Vagina (tissue), 2 donors: Measurements from ENCODE around the gene NINL. TPM values are rescaled to one million over a fixed set of nuclear protein-coding genes. Genes with fewer than 3 reads are reported as not detected.
A peak's percentile ranks its signal among the peaks of the same experiment; 100 is the strongest.
"Not testable (repeated sequence)": the region's sequence is repeated elsewhere in the genome, so short reads cannot be mapped to it uniquely, and the experiment has no call there.

ENCODE experiments used
- DNase-seq, 2 donors: peaks; one replicate each; pipeline ENCODE4 v3.0.0-alpha.2; 2017; ENCODE audit errors: extremely low spot score in 2 of 2
- H3K27ac ChIP-seq: fragments of 200-600 bp; sonication (generic); one replicate; pipeline ENCODE4 v1.5.1; 2019
- H3K27me3 ChIP-seq: fragments of 200-600 bp; sonication (generic); one replicate; pipeline ENCODE4 v1.5.1; 2019
- H3K36me3 ChIP-seq, 2 donors: fragments of 200-600 bp; sonication (generic); one replicate each; pipeline ENCODE4 v1.5.1; 2017 to 2019
- H3K4me1 ChIP-seq: fragments of 200-600 bp; sonication (generic); one replicate; pipeline ENCODE4 v1.5.1; 2019
- H3K4me3 ChIP-seq, 2 donors: fragments of 200-600 bp; sonication (generic); 1 replicate in 1 of 2; 2 replicates in 1 of 2; pipeline ENCODE4 v1.5.1; 2016 to 2019
- H3K9me3 ChIP-seq: fragments of 200-600 bp; sonication (generic); one replicate; pipeline ENCODE4 v1.5.1; 2019
- CTCF ChIP-seq, 3 experiments: fragments of 450-650 bp in 2 of 3; fragments of 200-600 bp in 1 of 3; sonication (generic) in 1 of 3; IDR thresholded peaks; one replicate each; pipeline ENCODE4 v1.5.1; 2017 to 2019; ENCODE audit warnings: antibody characterized with exemption in 3 of 3, mild to moderate bottlenecking in 2 of 3, moderate library complexity in 2 of 3
- POLR2A ChIP-seq, 2 donors: fragments of 450-650 bp; IDR thresholded peaks; one replicate each; pipeline ENCODE4 v1.6.1; 2017; ENCODE audit warnings: antibody characterized with exemption in 2 of 2, mild to moderate bottlenecking in 2 of 2, moderate library complexity in 2 of 2
- POLR2AphosphoS5 ChIP-seq, 2 donors: sonication (generic); formaldehyde crosslinking; IDR thresholded peaks; one replicate each; pipeline ENCODE4 v1.9.0; 2017; ENCODE audit warnings: antibody characterized with exemption in 2 of 2, mild to moderate bottlenecking in 2 of 2, low read depth in 1 of 2; ENCODE audit not compliant: insufficient read depth in 1 of 2
- intact Hi-C: fragments of 100-400 bp; cut with DNase I; formaldehyde crosslinking; loops from one replicate; pipeline ENCODE4 v1.15.1; 2023
- total RNA-seq: library from RNA; depleted of rRNA; stranded (reverse); fragments of >200 nt; gene quantifications from one replicate; pipeline ENCODE4 v1.2.3, GENCODE V29; 2016

The NINL gene
- total RNA-seq, 1 donor from 2014 or later, result 11.5 TPM

- DNase-seq, result no peak
- intact Hi-C loops, result no loop called here
- Histone ChIP-seq H3K9me3 (no peaks in the 10 kb centered on the region), H3K4me3 (no peak overlapping the region), H3K4me1 (peaks cover 37% of the 10 kb centered on the region), H3K36me3 (no peaks in the 10 kb centered on the region), H3K27me3 (no peaks in the 10 kb centered on the region), H3K27ac (no peak overlapping the region)
- TF ChIP-seq POLR2A (IDR thresholded peaks at IDR 0.05), result no peak
- TF ChIP-seq POLR2AphosphoS5 (IDR thresholded peaks at IDR 0.05; ENCODE audit: insufficient read depth in 1 of 2, low read depth in 1 of 2), result no peak
These were observed 32.4 kb downstream of the NINL start for GRCh38 chr20:25552977-25553376.

DNA sequence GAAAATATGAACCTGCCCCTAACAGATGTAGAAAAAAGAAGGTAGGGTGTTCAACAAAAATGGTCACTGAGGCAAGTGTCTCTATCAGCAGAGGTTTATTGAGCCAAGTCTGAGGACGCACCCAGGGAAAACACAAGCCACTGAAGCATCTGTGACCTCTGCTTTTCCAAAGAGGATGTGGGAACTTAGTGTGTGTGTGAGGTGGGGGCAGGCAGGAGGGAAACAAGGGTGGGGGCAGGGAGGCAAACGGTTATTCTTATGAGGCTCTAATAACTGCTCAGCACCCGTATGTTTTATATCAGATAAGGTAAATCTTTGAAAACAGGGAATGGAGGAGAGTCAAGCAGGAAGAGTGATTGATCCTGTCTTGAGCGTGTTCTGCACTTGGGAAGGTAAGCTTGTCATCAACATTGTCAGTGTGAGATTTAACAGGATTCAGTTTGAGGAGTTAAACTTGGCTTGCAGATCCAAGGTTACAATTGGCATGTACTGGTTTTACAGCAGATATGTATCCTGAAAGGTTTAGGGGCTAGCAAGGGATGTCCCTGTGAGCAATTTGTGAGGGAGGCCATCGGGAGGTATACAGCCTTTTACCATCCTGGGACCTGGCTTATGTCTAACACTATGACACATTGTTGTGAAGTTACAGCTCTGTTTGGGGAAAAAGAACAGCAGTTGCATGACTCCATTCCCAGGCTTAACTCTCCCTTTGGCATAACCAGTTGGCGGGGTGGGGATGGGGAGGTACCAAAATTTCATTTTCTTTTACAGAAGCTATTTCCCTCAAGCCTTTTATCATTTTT, 33.7 kb downstream of the NINL start:
- peak in 1 of 3 experiments; percentile 12 for TF ChIP-seq CTCF (IDR thresholded peaks at IDR 0.05)
- no peak for TF ChIP-seq POLR2A (IDR thresholded peaks at IDR 0.05)
- TF ChIP-seq POLR2AphosphoS5 (IDR thresholded peaks at IDR 0.05; ENCODE audit: insufficient read depth in 1 of 2, low read depth in 1 of 2), result no peak
- Histone ChIP-seq H3K27ac (no peak overlapping the region), H3K4me3 (no peak overlapping the region), H3K27me3 (no peaks in the 10 kb centered on the region), H3K4me1 (peaks cover 39% of the 10 kb centered on the region), H3K9me3 (no peaks in the 10 kb centered on the region), H3K36me3 (no peaks in the 10 kb centered on the region)
- intact Hi-C loops, result no loop called here
- no peak for DNase-seq

DNA sequence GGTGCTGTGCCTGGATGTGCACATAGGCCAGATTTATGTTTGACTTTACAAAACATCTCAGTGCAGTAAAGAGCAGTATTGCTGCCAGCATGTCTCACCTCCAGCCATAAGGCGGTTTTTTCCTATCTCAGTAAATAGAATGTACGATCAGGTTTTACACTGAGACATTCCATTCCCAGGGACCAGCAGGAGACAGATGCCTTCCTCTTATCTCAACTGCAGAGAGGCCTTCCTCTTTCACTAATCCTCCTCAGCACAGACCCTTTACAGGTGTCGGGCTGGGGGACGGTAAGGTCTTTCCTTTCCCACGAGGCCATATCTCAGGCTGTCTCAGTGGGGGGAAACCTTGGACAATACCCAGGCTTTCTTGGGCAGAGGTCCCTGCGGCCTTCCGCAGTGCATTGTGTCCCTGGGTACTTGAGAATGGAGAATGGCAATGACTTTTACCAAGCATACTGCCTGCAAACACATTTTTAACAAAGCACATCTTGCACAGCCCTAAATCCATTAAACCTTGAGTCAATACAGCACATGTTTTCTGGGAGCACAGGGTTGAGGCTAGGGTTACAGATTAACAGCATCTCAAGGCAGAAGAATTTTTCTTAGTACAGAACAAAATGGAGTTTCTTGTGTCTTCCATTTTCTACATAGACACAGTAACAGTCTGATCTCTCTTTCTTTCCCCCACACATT, 34.5 kb downstream of the NINL start:
- DNase-seq, H3K27ac ChIP-seq, intact Hi-C loops, H3K9me3 ChIP-seq, H3K4me3 ChIP-seq, H3K36me3 ChIP-seq, H3K27me3 ChIP-seq: not testable (repeated sequence)
- H3K4me1 ChIP-seq, result peaks cover 44% of the 10 kb centered on the region

GRCh38 chr20:25549843-25550477, 35.4 kb downstream of the NINL start:
- Histone ChIP-seq H3K4me1 (peaks cover 48% of the 10 kb centered on the region), H3K36me3 (no peaks in the 10 kb centered on the region), H3K9me3 (no peaks in the 10 kb centered on the region), H3K4me3 (no peak overlapping the region), H3K27me3 (no peaks in the 10 kb centered on the region), H3K27ac (peak overlapping the region; percentile 39)
- intact Hi-C loops, result no loop called here
- TF ChIP-seq POLR2AphosphoS5 (IDR thresholded peaks at IDR 0.05; ENCODE audit: insufficient read depth in 1 of 2, low read depth in 1 of 2), result no peak
- TF ChIP-seq POLR2A (IDR thresholded peaks at IDR 0.05), result no peak
- no peak for TF ChIP-seq CTCF (IDR thresholded peaks at IDR 0.05)
- no peak for DNase-seq

DNA sequence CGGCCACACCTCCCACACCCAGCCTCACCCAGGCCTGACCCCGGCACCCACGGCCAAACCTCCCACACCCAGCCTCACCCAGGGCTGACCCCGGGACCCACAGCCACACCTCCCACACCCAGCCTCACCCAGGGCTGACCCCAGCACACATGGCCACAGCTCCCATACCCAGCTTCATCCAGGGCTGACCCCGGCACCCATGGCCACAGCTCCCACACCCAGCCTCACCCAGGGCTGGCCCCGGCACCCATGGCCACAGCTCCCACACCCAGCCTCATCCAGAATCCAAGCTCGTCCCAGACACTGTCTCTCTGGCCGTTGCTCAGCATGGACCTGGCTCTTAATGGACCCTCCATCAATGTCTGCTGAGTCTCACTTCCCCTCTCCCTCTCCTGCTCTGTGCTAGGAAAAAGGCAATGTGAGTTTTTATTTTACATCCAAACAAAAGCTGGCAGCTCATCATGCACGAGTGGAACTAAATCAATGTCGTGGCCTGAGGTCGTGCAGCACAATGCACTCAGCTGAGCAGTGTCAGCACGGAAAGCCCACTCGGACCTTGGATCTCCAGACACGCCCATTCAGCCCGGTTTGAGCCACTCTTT, 36.1 kb downstream of the NINL start:
- H3K9me3 ChIP-seq, result no peaks in the 10 kb centered on the region
- H3K27me3 ChIP-seq, result no peaks in the 10 kb centered on the region
- H3K4me3 ChIP-seq, result no peak overlapping the region
- no peak for DNase-seq
- peak overlapping the region; percentile 39 for H3K27ac ChIP-seq
- no peaks in the 10 kb centered on the region for H3K36me3 ChIP-seq
- intact Hi-C loops, result no loop called here
- TF ChIP-seq CTCF (IDR thresholded peaks at IDR 0.05) (no peak), POLR2AphosphoS5 (IDR thresholded peaks at IDR 0.05; ENCODE audit: insufficient read depth in 1 of 2, low read depth in 1 of 2) (no peak), POLR2A (IDR thresholded peaks at IDR 0.05) (no peak)
- H3K4me1 ChIP-seq, result peaks cover 53% of the 10 kb centered on the region
